NCI-H345 treated with DMSO at 0.1 percent for 48 hours (cell line): ENCODE results near the gene RFX8.
A peak's percentile ranks its signal among the peaks of the same experiment; 100 is the strongest.
"Not testable (repeated sequence)": the region's sequence is repeated elsewhere in the genome, so short reads cannot be mapped to it uniquely, and the experiment has no call there.

Experiments used
- DNase-seq: peaks from one replicate; lab custom pipeline; 2025; ENCODE audit not compliant: unreplicated experiment; lab: John Stamatoyannopoulos, UW

Gene RFX8

DNA sequence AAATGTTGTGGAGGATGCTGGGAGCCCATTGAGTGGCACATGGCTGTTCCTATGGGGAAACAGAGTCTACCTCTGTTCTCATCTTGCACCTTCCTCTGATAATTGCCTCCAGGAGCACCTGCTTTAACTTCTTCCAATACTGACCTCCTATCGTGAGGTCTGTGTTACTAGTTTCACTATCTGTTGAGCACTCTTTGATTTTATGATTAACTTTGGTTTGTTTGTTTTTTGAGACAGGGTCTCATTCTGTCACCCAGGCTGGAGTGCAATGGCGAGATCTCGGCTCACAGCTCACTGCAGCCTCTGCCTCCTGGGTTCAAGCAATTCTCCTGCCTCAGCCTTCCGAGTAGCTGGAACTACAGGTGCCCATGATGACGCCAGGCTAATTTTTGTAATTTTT is 12.1 kb upstream of the RFX8 start:
- DNase-seq = no peak

DNA sequence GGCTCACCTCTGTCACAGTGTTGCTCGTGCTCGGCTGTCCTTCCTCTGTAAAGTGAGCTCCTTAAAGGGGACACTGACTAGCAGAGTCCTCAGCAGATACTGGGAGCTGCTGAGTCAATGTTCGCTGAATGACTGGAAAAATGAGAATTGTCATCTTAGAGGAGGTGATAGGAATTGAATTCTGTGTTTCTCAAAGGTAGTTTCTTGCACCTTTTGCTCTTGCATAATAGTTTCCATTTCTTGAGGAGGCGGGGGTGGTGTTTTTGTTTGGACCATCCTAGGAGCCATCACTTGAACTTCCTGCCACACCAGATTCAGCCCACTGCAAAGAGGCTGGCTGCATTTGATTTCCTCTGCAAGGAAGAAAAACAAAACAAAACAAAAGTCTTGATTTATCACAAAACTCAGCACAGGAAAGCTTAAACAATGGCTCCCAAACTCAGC is 11.4 kb upstream of the RFX8 start:
- DNase-seq = no peak

DNA sequence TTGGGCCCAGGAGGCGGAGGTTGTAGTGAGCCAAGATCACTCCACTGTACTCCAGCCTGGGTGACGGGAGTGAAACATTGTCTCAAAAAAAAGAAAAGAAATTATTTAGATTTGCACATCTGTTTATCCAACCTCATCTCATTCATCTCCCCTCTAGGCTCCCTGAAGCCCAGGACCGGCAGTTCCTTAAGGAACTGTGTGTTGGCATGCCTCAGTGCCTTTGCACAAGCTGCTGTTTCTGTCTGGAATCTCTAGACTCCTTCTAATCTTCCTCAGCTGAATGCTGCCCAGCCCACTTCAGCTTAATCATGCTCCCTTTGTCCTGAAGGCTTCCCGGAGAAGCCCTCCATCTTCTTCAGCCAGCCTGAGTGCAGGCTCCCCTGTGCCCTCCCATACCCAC is 10.9 kb upstream of the RFX8 start:
- no peak for DNase-seq

DNA sequence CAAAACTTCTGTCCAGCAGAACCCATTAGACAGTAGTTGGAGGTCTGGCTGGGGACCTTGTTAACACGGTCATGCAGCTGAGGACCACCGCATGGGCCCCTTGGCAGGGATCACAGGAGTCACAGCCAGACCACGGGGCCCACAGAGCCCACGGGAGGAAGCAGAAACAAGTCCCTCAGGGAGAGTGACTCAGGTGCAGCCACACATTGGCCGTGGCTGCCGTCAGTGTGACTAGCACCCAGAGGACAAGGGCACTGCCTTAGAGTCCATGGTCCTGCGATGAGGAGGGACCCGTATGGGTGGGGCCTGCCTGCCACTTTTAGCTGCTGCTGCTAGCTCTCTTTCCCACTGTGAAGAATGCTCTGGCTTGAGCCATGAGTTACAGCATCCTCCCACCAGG is 5.9 kb upstream of the RFX8 start:
- no peak for DNase-seq

DNA sequence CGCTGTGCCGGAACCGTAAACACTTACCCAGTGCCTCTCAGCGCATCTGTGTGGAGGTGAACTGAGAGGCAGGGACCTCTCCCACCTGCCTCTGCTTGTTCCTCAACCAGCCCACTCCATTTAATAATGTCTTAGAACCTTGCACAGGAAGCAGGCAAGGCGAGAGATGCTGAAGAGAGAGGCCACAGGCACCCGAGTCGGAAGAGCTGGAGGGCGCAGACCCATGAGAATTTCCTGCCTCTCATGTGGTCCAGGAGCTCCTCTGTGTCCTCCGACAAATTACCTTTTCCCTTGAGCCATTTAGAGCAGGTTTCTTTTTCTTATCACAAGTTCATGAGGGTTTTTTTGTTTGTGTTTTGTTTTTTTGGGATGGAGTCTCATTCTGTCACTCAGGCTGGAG is 4.9 kb upstream of the RFX8 start:
- DNase-seq = no peak

DNA sequence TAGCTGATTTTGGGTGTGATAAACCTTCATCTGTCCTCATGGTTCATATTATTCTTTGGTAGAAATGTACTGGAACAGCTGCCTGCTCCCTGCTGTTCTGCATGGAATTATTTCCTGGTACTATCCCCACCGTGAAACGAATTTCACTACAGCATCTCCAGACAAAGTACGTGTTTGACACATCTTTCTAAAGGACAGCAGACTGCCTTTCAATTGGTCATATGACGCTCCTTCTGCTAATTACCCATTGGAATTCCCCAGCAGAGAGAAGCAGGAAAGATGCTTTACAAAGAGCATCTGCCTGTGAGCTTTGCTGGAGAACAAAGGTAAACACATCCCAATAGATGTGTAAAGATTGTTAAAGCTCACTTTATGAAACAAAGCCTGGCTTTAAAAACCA is 4.4 kb upstream of the RFX8 start:
- DNase-seq = peak; percentile 90

DNA sequence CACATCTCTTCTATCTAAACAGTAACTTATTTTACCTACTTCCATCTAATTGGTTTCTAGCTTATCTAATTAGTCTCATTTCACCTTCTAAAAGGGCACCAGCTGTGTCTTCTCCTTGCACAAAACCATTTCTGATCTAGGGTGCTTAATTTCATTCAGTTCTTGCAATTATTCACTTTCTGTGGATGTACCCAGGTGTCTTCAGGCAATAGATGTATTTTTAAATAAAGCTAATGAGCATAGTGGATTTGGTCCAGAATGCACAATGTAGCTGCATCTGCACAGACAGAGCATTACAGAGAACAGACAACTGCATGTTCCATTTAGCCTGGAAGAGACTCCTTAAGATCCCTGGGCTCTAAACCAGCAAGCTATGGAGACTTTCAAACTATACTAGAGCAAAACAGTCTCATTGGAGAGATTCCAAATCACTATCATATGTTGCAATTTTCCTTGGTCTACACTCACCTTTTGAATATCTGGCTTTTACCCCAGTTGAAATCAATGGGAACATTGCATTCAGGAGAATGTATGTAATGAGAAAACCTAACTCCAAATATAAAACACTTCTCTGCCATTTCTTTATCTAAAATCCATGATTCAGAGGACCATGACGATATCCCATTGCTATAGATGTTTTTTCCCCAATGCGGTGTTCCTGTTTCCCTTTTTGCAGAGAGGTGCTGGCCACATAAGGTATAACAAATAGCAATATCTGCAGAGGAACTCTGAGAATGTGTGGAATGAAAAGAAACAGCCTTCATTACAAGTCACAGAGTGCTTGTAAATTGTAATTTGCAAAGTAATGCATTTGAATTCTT is 3.5 kb upstream of the RFX8 start:
- DNase-seq = no peak

DNA sequence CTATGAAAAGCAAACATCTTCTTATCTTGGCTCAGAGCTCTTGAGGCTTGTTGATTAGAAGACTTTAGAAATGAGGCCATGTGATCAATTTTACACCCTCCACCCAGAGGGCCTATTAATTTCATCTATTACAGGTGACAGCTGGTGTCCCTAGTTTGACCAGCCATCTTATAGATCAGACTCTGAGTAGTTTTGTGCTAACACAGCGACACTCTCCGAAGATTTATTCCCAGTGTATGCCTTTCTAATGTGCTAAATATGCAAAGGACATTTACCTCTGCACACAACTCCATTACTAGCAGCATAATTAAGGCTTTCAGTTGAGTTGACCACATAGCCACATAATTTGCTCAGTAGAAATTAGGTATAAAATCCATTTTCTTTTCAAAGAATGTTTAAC is 2.6 kb upstream of the RFX8 start:
- no peak for DNase-seq

DNA sequence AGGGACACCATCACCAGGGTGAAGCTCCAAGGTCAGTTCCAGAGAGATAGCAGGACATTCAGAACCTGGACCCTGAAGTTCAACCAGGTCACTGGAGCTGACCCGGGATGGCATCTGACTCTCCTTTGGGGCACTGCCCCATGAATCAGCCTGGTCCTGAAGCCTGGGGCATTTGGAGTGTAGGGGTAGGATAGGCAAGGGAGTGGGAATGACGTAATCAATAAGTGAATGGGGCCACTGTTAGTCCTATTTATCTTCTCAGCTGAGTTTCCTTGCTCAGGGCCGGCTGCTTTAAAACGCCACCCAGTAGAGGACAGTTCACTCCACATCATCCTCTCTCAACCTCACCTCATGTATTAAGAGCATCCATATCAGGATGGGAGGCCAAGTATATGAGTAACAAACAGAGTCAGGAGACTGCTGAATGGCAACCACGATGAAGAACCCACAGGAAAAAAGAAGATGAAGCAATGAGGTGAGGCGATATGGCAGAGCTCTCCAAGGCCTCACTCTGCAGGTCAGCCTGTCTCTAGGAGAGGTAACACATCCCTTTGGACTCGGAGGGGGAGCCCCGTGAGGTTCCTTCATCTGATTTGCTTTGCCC is 1.8 kb upstream of the RFX8 start:
- no peak for DNase-seq

DNA sequence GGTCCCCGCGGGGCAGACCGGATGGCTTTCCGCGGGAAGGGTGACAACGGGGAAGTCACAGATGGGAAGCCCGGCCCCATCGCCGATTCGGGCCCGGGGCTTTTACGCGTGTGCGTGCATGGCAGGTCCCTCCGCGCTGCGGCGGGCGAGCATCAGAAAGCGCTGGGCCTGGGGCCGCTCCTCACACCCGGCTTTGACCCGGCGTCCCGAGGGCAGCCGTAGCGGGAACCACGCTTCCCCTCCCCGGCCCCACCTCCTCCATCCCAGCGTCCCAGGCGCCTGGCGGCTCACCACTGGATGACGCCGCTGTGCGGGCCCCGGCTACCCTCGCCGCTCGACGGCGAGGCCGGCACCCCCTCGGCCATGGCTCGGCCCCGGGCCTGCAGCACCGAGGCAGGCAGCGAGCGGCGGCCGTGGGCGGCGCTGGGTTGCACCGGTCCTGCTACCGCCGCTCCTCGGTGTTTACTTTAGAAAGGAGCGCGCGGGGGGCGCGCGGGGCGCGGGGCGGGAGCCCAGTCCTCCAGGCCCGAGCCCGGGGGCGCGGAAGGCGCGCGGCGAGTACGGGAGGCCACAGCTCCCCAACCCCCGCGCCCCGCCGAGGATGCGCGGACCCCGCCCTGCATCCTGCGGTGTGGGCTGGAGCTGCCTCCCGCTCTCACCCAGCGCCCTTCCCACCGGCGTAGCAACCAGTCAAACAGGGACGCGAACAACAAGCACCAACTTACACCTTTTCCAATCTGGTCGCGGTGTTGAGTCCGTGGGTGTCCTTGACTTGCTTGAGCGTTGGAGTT is 806 bp downstream of the RFX8 start:
- DNase-seq = no peak

DNA sequence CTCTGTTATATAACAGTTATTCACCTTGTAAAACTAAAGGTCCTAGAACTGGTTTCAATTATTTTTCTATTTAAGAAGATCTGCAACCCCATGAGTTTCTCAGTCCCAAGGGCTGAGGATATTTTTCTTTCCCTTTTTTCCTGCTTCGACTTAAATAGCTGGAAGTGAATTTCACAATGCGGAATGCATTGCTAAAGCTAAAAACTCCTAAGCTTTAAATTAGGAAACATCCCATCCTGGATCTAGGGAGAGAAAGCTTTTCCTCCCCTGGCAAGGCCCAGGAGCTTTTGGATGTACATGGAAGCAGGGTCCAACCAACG is 1.4 kb downstream of the RFX8 start:
- no peak for DNase-seq

DNA sequence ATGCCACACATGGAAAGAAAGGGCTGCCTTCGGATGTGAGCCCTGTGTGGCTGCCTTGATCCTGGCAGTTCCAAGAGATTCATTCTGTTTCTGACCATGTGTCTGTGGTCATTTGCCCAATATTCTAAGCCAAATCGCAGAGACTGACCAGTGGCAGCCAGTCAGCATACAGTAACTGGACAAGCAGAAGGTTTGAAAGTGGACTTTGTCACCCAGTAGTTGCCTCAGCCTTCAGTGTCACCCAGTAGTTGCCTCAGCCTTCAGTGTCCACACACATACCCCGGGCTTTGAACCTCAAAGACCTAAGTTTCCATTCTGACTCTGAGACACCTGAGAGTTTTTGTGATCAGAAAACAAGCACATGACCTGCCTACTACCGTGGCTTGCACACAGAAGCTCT is 5.0 kb downstream of the RFX8 start:
- no peak for DNase-seq

DNA sequence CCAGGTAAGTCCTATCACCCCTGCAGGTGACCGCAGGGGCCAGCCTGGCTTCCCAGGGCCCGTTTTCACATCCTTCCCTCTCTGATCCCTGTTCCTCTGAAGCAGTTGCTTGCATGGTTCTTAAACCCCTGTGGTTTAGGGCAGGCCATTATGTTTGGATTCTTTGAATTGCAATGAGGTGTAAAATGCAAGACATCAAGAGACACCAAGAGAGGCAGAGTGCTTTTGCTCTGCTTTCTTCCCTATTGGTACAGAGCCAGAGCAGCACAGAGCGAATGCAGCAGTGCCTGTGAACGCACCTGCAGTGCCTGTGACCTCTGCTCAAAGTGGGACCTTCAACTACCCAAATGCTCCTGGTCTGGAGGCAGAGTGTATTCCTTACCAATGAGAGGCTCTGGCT is 7.6 kb downstream of the RFX8 start:
- no peak for DNase-seq

DNA sequence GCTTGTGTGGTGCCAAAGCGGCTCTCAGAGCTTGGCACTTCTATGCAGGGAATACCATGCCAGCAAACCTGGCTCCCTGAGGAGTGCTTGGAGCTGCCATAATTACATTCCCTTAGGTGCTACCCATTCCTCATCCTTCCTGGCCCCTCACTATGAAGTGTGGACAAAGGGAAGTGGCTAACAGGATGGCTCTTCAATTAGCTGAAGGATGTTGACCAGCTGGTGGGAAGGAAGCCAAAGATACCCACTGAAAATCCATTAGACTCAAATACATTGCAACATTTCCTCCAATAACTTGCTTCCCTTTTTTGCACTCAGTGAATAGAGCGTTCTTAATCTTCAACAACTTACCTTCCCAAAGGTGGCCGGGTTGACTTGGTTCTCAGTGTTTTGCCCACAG is 8.5 kb downstream of the RFX8 start:
- DNase-seq = no peak

DNA sequence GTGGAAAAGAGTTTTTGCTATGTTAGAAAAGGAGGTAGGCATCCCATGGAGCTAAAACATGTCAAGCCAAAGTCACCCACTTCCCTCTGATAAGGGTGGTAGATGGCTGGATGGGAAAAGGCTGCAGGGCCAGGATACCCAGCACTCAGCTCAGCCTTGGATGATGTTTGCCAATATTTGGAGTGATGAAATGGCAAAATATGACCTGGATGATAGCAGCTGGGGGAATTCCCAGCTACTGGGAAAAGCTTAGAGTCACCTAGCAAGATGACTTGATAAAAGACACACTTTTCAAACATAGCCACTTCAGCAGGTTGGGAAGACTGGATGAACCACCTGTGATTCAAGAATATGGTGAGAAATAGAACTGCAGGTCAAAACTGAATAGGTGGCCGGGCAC is 10.1 kb downstream of the RFX8 start:
- DNase-seq = no peak

DNA sequence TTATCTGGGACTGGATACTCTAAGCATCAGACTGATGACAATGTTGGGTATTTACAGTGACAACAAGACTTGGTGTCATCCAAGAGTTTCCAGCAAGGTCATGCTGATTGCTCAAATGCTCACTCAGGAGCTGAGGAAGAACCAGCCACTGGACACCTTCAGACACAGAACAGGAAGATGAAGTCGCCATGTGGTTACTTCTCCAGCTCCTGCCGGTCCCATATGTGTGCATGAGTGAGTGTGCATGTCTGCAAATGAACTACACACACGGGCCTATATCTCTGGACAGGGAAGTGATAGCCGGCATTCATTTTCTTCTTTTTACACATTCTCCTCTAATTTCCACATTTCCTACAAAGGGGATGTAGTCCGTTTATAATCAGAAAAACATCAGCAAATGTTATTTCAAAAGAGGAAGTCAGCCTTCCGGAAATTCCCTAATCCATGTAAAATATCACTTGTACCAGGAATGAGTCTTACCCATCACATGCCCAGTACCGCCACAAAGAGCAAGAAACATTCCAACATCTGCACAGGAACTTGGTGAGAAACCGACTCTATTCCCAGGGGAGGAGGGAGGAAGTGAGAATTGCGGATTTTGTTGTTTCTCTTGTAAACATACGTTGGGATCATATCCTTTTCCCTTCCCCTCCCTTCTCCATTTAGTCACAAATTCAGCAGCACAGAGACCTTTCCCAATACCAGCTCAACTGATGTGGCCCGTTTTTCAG is 10.8 kb downstream of the RFX8 start:
- DNase-seq = no peak

DNA sequence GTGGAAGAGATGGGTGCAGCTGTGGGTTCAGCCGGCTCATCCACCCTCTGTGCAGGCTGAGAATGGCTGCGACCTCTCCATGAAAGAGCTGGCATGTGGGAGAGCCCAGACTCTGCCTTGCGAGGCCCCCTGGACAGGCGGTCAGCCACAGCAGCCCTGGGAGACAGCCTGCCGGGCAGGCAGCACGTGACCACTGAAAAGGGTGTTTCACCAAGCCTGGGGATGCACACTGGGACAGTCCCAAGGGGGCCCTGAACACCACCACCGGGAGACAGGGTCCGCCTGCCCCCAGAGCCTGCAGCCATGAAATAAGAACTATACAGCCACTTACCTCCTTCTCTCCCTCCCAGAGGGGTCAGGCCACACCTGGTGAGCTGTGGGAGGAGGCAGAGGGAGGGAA is 11.5 kb downstream of the RFX8 start:
- no peak for DNase-seq

DNA sequence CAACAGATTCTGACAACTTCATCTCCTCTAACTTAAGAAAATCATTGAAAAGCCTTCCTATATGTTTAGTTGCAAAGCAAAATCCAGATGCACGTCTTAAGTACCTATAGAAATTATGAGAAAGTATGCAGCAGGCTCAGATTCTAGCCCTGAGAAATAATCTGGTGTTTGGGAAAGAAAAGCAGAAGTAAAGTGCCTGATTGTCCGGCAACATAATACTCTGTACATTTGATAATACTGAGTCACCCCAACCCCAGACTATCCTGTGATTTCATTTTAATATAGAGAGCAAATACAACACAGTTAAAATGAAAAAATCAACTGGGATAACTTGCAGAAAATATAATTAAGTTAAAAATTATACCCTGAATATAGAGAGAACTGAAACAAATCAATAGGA is 13.5 kb downstream of the RFX8 start:
- DNase-seq = no peak

DNA sequence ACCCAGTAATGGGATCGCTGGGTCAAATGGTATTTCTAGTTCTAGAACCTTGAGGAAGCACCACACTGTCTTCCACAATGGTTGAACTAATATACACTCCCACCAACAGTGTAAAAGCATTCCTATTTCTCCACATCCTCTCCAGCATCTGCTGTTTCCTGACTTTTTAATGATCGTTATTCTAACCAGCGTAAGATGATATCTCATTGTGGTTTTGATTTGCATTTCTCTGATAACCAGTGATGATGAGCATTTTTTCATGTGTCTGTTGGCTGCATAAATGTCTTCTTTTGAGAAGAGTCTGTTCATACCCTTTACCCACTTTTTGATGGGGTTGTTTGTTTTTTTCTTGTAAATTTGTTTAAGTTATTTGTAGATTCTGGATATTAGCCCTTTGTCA is 20.5 kb downstream of the RFX8 start:
- not testable (repeated sequence) for DNase-seq

DNA sequence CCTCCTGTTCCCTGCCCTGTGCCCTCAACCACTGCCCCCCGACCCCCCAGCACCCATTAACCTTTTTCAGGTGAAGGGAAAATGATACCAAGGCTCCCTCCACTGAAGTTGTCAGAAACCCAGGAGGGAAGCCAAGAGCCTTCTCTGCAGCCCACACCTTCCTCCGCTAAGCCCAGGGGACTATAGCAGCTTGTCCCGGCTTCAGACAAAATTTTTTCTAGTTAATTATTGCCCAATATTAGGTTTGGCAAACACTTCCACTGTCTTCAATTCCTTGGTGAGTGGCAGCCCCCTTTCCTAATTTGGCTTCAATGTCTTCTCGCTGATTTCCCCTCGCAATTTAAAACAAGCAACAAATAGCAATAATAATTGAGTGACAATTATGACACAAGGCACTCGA is 23.9 kb downstream of the RFX8 start:
- DNase-seq = no peak

DNA sequence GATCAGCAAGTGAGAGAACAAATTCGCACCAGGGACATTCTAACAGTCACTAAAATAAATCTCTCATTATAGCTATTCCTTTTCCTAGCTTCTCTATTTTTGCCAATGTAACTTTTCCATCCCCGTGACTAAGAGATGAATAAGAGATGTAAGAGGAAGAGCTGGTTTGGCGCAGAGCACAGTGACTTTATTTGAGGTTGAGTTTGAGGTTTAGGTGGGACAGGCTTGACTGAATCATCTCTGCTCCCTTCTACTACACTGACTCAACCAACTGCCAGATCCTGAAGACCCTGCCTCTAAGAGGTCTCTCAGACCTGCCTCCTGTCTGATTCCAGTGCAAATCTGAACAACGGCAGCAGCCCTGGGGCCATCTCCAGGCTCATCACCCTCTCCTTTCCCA is 28.0 kb downstream of the RFX8 start:
- DNase-seq = no peak

DNA sequence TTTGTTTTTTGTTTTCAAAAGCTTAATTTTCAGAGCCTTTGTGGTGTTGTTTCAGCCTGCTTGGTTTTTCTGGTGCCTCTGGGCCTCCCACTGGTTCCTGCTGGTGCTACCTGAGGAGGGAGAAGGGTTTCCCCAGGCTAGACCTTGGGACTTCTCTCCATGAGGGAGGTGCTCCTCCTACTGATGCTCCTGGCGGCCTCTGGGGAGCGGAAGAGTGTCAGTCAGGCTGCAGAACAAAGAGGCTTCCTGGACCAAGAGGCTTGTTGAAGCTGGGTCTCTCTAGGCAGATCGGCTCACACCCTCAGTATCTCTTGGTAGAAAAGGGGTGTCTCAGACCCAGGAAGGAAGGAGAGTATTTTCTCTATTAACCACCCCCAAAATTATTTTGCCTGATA is 32.2 kb downstream of the RFX8 start:
- no peak for DNase-seq
